ENCODE measurements around the gene TMEM185B. TPM values are rescaled to one million over a fixed set of nuclear protein-coding genes. Genes with fewer than 3 reads are reported as not detected.
A peak's percentile ranks its signal among the peaks of the same experiment; 100 is the strongest.

Gene TMEM185B
- total and polyA plus RNA-seq, 8 donors: 1.5 to 47.8 (median 14.4) TPM

- intact Hi-C loops (cut with DNase I; ENCODE audit: low total_unique reads): no loop called here
- Histone ChIP-seq H3K27me3 (no peaks in the 10 kb centered on the region), H3K36me3 (no peaks in the 10 kb centered on the region), H3K9me3 (peaks cover 0 to 8% (median 0%) of the 10 kb centered on the region in 4 donors), H3K4me3 (no peak overlapping the region), H3K4me1 (peaks cover 13 to 73% (median 38%) of the 10 kb centered on the region in 4 donors), H3K27ac (no peak overlapping the region)
- TF ChIP-seq POLR2A (IDR thresholded peaks at IDR 0.05) (no peak), CTCF (IDR thresholded peaks at IDR 0.05) (no peak), EP300 (IDR thresholded peaks at IDR 0.05) (no peak), POLR2AphosphoS5 (IDR thresholded peaks at IDR 0.05) (no peak)
- no peak for DNase-seq
- WGBS, 5 donors: 80 to 89% (median 84%) methylated on average over 9 of the region's 9 CpGs
These were observed 35.0 kb upstream of the TMEM185B start for GRCh38 chr2:120258196-120258595.

DNA sequence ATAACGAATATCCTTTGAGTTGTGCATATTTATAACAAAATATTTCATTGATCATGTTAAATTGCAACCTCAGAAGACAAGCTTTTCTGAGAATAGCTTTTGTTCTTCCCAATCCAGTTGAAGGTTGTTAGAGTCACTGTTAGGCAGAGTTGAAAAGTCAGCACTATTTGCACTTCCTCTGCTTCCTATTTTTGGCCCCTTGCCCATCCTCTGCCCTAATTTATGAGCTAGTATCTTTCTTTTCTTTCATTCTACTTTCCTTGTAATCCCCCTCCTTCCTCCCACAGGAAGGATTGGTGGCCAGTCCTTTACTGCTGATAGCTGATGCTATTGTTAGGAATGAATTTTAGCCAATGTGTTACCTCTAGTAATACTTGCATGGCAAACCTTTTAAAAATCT is 34.3 kb upstream of the TMEM185B start:
- Histone ChIP-seq H3K36me3 (no peaks in the 10 kb centered on the region), H3K4me3 (no peak overlapping the region), H3K27me3 (no peaks in the 10 kb centered on the region), H3K9me3 (peaks cover 0 to 8% (median 0%) of the 10 kb centered on the region in 4 donors), H3K4me1 (peaks cover 13 to 67% (median 38%) of the 10 kb centered on the region in 4 donors), H3K27ac (no peak overlapping the region)
- intact Hi-C loops (cut with DNase I; ENCODE audit: low total_unique reads): no loop called here
- TF ChIP-seq CTCF (IDR thresholded peaks at IDR 0.05) (no peak), EP300 (IDR thresholded peaks at IDR 0.05) (no peak)
- WGBS, 5 donors: 48 to 69% (median 56%) methylated on average over 1 of the region's 1 CpG
- DNase-seq: no peak

- H3K36me3 ChIP-seq: no peaks in the 10 kb centered on the region
- peak overlapping the region in 1 of 5 donors; percentile 20 for H3K27ac ChIP-seq
- no peak overlapping the region for H3K4me3 ChIP-seq
- TF ChIP-seq CTCF (IDR thresholded peaks at IDR 0.05) (no peak), POLR2AphosphoS5 (IDR thresholded peaks at IDR 0.05) (no peak), POLR2A (IDR thresholded peaks at IDR 0.05) (no peak), EP300 (IDR thresholded peaks at IDR 0.05) (no peak)
- peaks cover 13 to 64% (median 38%) of the 10 kb centered on the region in 4 donors for H3K4me1 ChIP-seq
- intact Hi-C loops (cut with DNase I; ENCODE audit: low total_unique reads): no loop called here
- DNase-seq: no peak
- peaks cover 0 to 8% (median 0%) of the 10 kb centered on the region in 4 donors for H3K9me3 ChIP-seq
- H3K27me3 ChIP-seq: no peaks in the 10 kb centered on the region
- WGBS, 5 donors: 70 to 83% (median 73%) methylated on average over 1 of the region's 1 CpG
These were observed 33.4 kb upstream of the TMEM185B start for GRCh38 chr2:120256651-120257000.

- H3K4me3 ChIP-seq: no peak overlapping the region
- 70 to 80% (median 73%) methylated on average over 9 of the region's 9 CpGs for WGBS, 5 donors
- peaks cover 13 to 61% (median 36%) of the 10 kb centered on the region in 4 donors for H3K4me1 ChIP-seq
- intact Hi-C loops (cut with DNase I; ENCODE audit: low total_unique reads): no loop called here
- no peak for DNase-seq
- H3K27me3 ChIP-seq: no peaks in the 10 kb centered on the region
- peaks cover 0 to 8% (median 0%) of the 10 kb centered on the region in 4 donors for H3K9me3 ChIP-seq
- no peak overlapping the region for H3K27ac ChIP-seq
- TF ChIP-seq CTCF (IDR thresholded peaks at IDR 0.05): no peak
- no peak for TF ChIP-seq POLR2A (IDR thresholded peaks at IDR 0.05)
- no peaks in the 10 kb centered on the region for H3K36me3 ChIP-seq
These were observed 32.9 kb upstream of the TMEM185B start for GRCh38 chr2:120255986-120256650.
